Measurements from ENCODE around the gene MNS1. TPM values are rescaled to one million over a fixed set of nuclear protein-coding genes. Genes with fewer than 3 reads are reported as not detected.

MNS1 gene
- total RNA-seq, 1 donor from 2014 or later: 0.84 TPM

- Histone ChIP-seq H3K27me3 (ENCODE audit: control insufficient read depth, insufficient read depth, low read length) (no peaks in the 10 kb centered on the region), H3K36me3 (ENCODE audit: control insufficient read depth, insufficient read depth, low read length) (no peaks in the 10 kb centered on the region), H3K4me3 (ENCODE audit: low read depth, low read length) (no peak overlapping the region)
- TF ChIP-seq, protein P1, sequence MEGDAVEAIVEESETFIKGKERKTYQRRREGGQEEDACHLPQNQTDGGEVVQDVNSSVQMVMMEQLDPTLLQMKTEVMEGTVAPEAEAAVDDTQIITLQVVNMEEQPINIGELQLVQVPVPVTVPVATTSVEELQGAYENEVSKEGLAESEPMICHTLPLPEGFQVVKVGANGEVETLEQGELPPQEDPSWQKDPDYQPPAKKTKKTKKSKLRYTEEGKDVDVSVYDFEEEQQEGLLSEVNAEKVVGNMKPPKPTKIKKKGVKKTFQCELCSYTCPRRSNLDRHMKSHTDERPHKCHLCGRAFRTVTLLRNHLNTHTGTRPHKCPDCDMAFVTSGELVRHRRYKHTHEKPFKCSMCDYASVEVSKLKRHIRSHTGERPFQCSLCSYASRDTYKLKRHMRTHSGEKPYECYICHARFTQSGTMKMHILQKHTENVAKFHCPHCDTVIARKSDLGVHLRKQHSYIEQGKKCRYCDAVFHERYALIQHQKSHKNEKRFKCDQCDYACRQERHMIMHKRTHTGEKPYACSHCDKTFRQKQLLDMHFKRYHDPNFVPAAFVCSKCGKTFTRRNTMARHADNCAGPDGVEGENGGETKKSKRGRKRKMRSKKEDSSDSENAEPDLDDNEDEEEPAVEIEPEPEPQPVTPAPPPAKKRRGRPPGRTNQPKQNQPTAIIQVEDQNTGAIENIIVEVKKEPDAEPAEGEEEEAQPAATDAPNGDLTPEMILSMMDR (IDR thresholded peaks at IDR 0.05; ENCODE audit: insufficient read depth, low read length, poor library complexity, severe bottlenecking): no peak
- no peak for DNase-seq (ENCODE audit: low read depth)
These were observed 8.1 kb upstream of the MNS1 start for GRCh38 chr15:56473017-56473416.

DNA sequence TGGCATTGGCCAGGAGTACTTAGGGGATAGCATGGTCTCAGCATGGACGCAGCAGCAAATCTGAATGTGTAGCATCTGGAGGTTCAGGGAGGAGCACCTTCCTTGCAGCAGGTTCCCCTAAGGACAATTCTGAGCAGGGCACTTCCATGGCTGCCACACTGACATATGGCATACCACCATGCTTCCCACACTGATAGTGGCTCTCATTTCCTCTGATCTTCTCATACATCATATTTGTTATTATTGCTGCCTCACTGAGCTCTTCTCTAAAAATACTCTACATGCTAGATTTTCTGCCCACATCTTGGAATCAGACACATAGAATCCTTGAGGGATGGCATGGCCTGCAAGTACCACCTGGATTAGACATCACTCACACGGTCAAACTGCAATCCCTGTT is 7.3 kb upstream of the MNS1 start:
- Histone ChIP-seq H3K27me3 (ENCODE audit: control insufficient read depth, insufficient read depth, low read length) (no peaks in the 10 kb centered on the region), H3K4me3 (ENCODE audit: low read depth, low read length) (no peak overlapping the region), H3K36me3 (ENCODE audit: control insufficient read depth, insufficient read depth, low read length) (no peaks in the 10 kb centered on the region)
- no peak for DNase-seq (ENCODE audit: low read depth)
- TF ChIP-seq, protein P1 (IDR thresholded peaks at IDR 0.05; ENCODE audit: insufficient read depth, low read length, poor library complexity, severe bottlenecking): no peak

DNA sequence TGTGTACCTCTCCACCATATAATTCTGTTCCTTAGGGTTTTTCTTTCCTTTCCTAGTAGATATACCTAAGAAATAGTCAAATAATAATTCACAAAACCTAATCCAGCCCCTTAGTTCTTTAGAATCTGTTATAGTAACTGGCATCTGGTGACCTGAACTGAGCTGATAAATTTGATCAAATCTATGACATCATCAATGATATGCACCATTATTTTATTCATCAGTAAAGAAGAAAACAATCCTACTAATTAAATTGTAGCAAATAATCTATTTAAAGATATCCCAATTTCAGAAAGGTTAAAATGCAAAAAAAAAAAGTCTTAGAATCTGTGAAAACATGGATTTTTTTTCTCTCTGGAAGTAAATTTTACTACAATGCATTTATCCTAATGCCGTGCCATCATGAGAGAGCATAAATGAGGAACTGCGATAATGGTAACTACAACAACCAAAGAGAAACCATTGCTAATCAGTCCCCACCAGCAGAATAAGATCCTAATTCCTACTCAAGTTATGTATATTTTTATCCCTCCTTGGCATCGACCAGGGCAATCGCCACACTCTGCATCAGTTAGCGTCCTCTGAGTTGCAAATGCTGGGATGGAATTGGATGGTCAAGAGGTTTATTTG is 6.6 kb upstream of the MNS1 start:
- DNase-seq (ENCODE audit: low read depth): no peak
- TF ChIP-seq, protein P1 (IDR thresholded peaks at IDR 0.05; ENCODE audit: insufficient read depth, low read length, poor library complexity, severe bottlenecking): no peak
- H3K27me3 ChIP-seq (ENCODE audit: control insufficient read depth, insufficient read depth, low read length): no peaks in the 10 kb centered on the region
- no peaks in the 10 kb centered on the region for H3K36me3 ChIP-seq (ENCODE audit: control insufficient read depth, insufficient read depth, low read length)
- no peak overlapping the region for H3K4me3 ChIP-seq (ENCODE audit: low read depth, low read length)

GRCh38 chr15:56469483-56469882 is 4.5 kb upstream of the MNS1 start:
- H3K4me3 ChIP-seq (ENCODE audit: low read depth, low read length): no peak overlapping the region
- TF ChIP-seq, protein P1 (IDR thresholded peaks at IDR 0.05; ENCODE audit: insufficient read depth, low read length, poor library complexity, severe bottlenecking): no peak
- no peaks in the 10 kb centered on the region for H3K36me3 ChIP-seq (ENCODE audit: control insufficient read depth, insufficient read depth, low read length)
- DNase-seq (ENCODE audit: low read depth): no peak
- H3K27me3 ChIP-seq (ENCODE audit: control insufficient read depth, insufficient read depth, low read length): no peaks in the 10 kb centered on the region

- no peak for DNase-seq (ENCODE audit: low read depth)
- Histone ChIP-seq H3K27me3 (ENCODE audit: control insufficient read depth, insufficient read depth, low read length) (no peaks in the 10 kb centered on the region), H3K36me3 (ENCODE audit: control insufficient read depth, insufficient read depth, low read length) (no peaks in the 10 kb centered on the region), H3K4me3 (ENCODE audit: low read depth, low read length) (no peak overlapping the region)
- TF ChIP-seq, protein P1 (IDR thresholded peaks at IDR 0.05; ENCODE audit: insufficient read depth, low read length, poor library complexity, severe bottlenecking): no peak
These were observed 3.5 kb upstream of the MNS1 start for GRCh38 chr15:56468401-56468800.

- Histone ChIP-seq H3K4me3 (ENCODE audit: low read depth, low read length) (no peak overlapping the region), H3K27me3 (ENCODE audit: control insufficient read depth, insufficient read depth, low read length) (no peaks in the 10 kb centered on the region), H3K36me3 (ENCODE audit: control insufficient read depth, insufficient read depth, low read length) (no peaks in the 10 kb centered on the region)
- DNase-seq (ENCODE audit: low read depth): no peak
- TF ChIP-seq, protein P1 (IDR thresholded peaks at IDR 0.05; ENCODE audit: insufficient read depth, low read length, poor library complexity, severe bottlenecking): no peak
These were observed 2.7 kb upstream of the MNS1 start for GRCh38 chr15:56467616-56468015.

Data from kidney epithelial cell (primary cell).